ENCODE data around the gene PMVK.
"Not testable (repeated sequence)": the region's sequence is repeated elsewhere in the genome, so short reads cannot be mapped to it uniquely, and the experiment has no call there.

PMVK gene

GRCh38 chr1:154936555-154937084 lies at the start of gene PMVK:
Gene PMVK, minus strand, starts transcription at chr1:154936719. Its CDS starts 34 bp downstream, at chr1:154936685.
- peak; percentile 93 for DNase-seq

GRCh38 chr1:154983776-154984466 lies 47.4 kb upstream of the PMVK start:
- no peak for DNase-seq

GRCh38 chr1:154982897-154983648 lies 46.6 kb upstream of the PMVK start, which contains the start of gene FLAD1:
Gene FLAD1, plus strand, starts transcription at chr1:154983344. Its CDS starts 351 bp downstream, at chr1:154983695.
- peak; percentile 100 for DNase-seq

- peak; percentile 58 for DNase-seq
Observed at GRCh38 chr1:154982341-154982740, 45.8 kb upstream of the PMVK start.

- DNase-seq = no peak
Observed at GRCh38 chr1:154978360-154978759, 41.8 kb upstream of the PMVK start.

- not testable (repeated sequence) for DNase-seq
Observed at GRCh38 chr1:154977762-154978161, 41.2 kb upstream of the PMVK start.

GRCh38 chr1:154975409-154976059 lies 39.0 kb upstream of the PMVK start:
- peak; percentile 46 for DNase-seq

GRCh38 chr1:154974808-154975408 lies 38.4 kb upstream of the PMVK start:
- peak; percentile 97 for DNase-seq

- DNase-seq = peak; percentile 100
Observed at GRCh38 chr1:154974102-154974807, 37.7 kb upstream of the PMVK start, which contains the start of gene CKS1B. Gene CKS1B, plus strand, starts transcription at chr1:154974681. Its CDS starts 65 bp downstream, at chr1:154974746.

GRCh38 chr1:154973344-154974101 lies 37.0 kb upstream of the PMVK start:
- DNase-seq = peak; percentile 89

- DNase-seq = no peak
Observed at GRCh38 chr1:154972517-154973343, 36.2 kb upstream of the PMVK start.

GRCh38 chr1:154972213-154972516 lies 35.6 kb upstream of the PMVK start:
- DNase-seq = no peak

GRCh38 chr1:154971341-154971998 lies 35.0 kb upstream of the PMVK start:
- no peak for DNase-seq

- no peak for DNase-seq
Observed at GRCh38 chr1:154970631-154971340, 34.3 kb upstream of the PMVK start, which contains the start of gene SHC1. Gene SHC1, minus strand, starts transcription at chr1:154970747. Its CDS starts 221 bp downstream, at chr1:154970526.

GRCh38 chr1:154969860-154970452 lies 33.4 kb upstream of the PMVK start:
- no peak for DNase-seq

- no peak for DNase-seq
Observed at GRCh38 chr1:154969246-154969645, 32.7 kb upstream of the PMVK start.

GRCh38 chr1:154968731-154969130 lies 32.2 kb upstream of the PMVK start:
- DNase-seq = no peak

GRCh38 chr1:154967331-154967950 lies 30.9 kb upstream of the PMVK start:
- no peak for DNase-seq
